A673 (cell line): ENCODE results near the gene TTC12. TPM values are rescaled to one million over a fixed set of nuclear protein-coding genes. Genes with fewer than 3 reads are reported as not detected.

Experiments used
- BruUV-seq: library from RNA; stranded (reverse); fragments of 400-500 nt; replicated peaks from 2 replicates; lab custom pipeline; 2021; lab: Mats Ljungman, UMichigan
- CTCF ChIA-PET: fragments of 300-600 bp; sonication (Branson Sonifier 250); formaldehyde crosslinking; loops from one replicate; lab custom pipeline; 2022; ENCODE audit warnings: antibody characterized with exemption; lab: Charles Lee
- POLR2A ChIA-PET: fragments of 300-600 bp; sonication (Branson Sonifier 250); formaldehyde crosslinking; loops from one replicate; lab custom pipeline; 2022; ENCODE audit warnings: antibody characterized with exemption; ENCODE audit not compliant: low non-redundant PET; lab: Charles Lee
- DNase-seq: peaks from one replicate; pipeline ENCODE4 v3.0.0-alpha.2; 2015; ENCODE audit warnings: low spot score
- H3K27ac ChIP-seq: fragments of 200-600 bp; sonication (generic); 2 replicates; pipeline ENCODE4 v1.5.1; 2016; ENCODE audit warnings: mixed run types, low read depth, mild to moderate bottlenecking, mixed read lengths, antibody characterized with exemption, low read length; ENCODE audit not compliant: poor library complexity, severe bottlenecking
- H3K27me3 ChIP-seq: fragments of 200-600 bp; sonication (generic); replicated peaks from 2 replicates; pipeline ENCODE4 v1.6.1; 2017; ENCODE audit warnings: mixed run types, low read depth, mild to moderate bottlenecking, mixed read lengths, antibody characterized with exemption, low read length; ENCODE audit not compliant: insufficient read depth, poor library complexity
- H3K36me3 ChIP-seq: fragments of 200-600 bp; sonication (generic); 2 replicates; pipeline ENCODE4 v1.6.1; 2016; ENCODE audit warnings: mixed run types, mild to moderate bottlenecking, mixed read lengths, antibody characterized with exemption, low read length; ENCODE audit not compliant: insufficient read depth, poor library complexity, severe bottlenecking
- H3K4me1 ChIP-seq: fragments of 200-600 bp; sonication (generic); 2 replicates; pipeline ENCODE4 v1.6.1; 2017; ENCODE audit warnings: mixed run types, mild to moderate bottlenecking, mixed read lengths, antibody characterized with exemption, low read length; ENCODE audit not compliant: insufficient read depth, poor library complexity, severe bottlenecking
- H3K4me3 ChIP-seq: fragments of 200-600 bp; sonication (generic); 2 replicates; pipeline ENCODE4 v1.5.1; 2016; ENCODE audit warnings: low read depth, mixed run types, mild to moderate bottlenecking, mixed read lengths, low read length; ENCODE audit not compliant: poor library complexity, severe bottlenecking
- H3K9me3 ChIP-seq: fragments of 200-600 bp; sonication (generic); 2 replicates; pipeline ENCODE4 v1.6.1; 2016; ENCODE audit warnings: mixed run types, low read depth, mild to moderate bottlenecking, mixed read lengths, antibody characterized with exemption, low read length; ENCODE audit not compliant: poor library complexity, severe bottlenecking
- CTCF ChIP-seq: fragments of 300-800, 200-600 bp; sonication (generic); conservative IDR thresholded peaks from 2 replicates; pipeline ENCODE4 v1.5.1; 2017; ENCODE audit warnings: low read depth, mild to moderate bottlenecking, antibody characterized with exemption, low read length, moderate library complexity, mixed read lengths
- EZH2 ChIP-seq: fragments of 200-600 bp; sonication (generic); IDR thresholded peaks from 2 replicates; pipeline ENCODE4 v1.6.1; 2017; ENCODE audit warnings: borderline replicate concordance, low read depth, mild to moderate bottlenecking, mixed read lengths, antibody characterized with exemption, low read length; ENCODE audit not compliant: poor library complexity, severe bottlenecking
- intact Hi-C: fragments of 100-400 bp; cut with micrococcal nuclease; formaldehyde crosslinking; loops from one replicate; pipeline ENCODE4 v1.10.0; 2022; ENCODE audit not compliant: unreplicated experiment
- total RNA-seq: library from RNA; stranded (reverse); gene quantifications from 2 replicates; pipeline ENCODE4 v1.2.3, GENCODE V29; 2021

TTC12 gene
- total RNA-seq, 1 experiment from 2014 or later, result not detected

- CTCF ChIA-PET, result no interaction called here
- Histone ChIP-seq H3K36me3 (no peaks in the 10 kb centered on the region), H3K4me3 (no peak overlapping the region), H3K27me3 (no peaks in the 10 kb centered on the region), H3K27ac (no peak overlapping the region), H3K4me1 (no peaks in the 10 kb centered on the region), H3K9me3 (no peaks in the 10 kb centered on the region)
- intact Hi-C loops, result no loop called here
- TF ChIP-seq EZH2, result no peak
- no peak for TF ChIP-seq CTCF
- POLR2A ChIA-PET, result no interaction called here
- DNase-seq, result no peak
- BruUV-seq, result no TSS peak
Measured at GRCh38 chr11:113276466-113276865, 37.9 kb upstream of the TTC12 start.

- Histone ChIP-seq H3K4me1 (no peaks in the 10 kb centered on the region), H3K36me3 (no peaks in the 10 kb centered on the region), H3K27ac (no peak overlapping the region), H3K27me3 (no peaks in the 10 kb centered on the region), H3K9me3 (no peaks in the 10 kb centered on the region), H3K4me3 (no peak overlapping the region)
- no peak for DNase-seq
- TF ChIP-seq CTCF, result no peak
- no peak for TF ChIP-seq EZH2
- CTCF ChIA-PET, result no interaction called here
- intact Hi-C loops, result no loop called here
- no TSS peak for BruUV-seq
- POLR2A ChIA-PET, result no interaction called here
Measured at GRCh38 chr11:113277907-113278306, 36.5 kb upstream of the TTC12 start.

- no peak for TF ChIP-seq CTCF
- no peak for TF ChIP-seq EZH2
- intact Hi-C loops, result no loop called here
- BruUV-seq, result no TSS peak
- Histone ChIP-seq H3K36me3 (no peaks in the 10 kb centered on the region), H3K9me3 (no peaks in the 10 kb centered on the region), H3K27ac (no peak overlapping the region), H3K27me3 (no peaks in the 10 kb centered on the region), H3K4me1 (no peaks in the 10 kb centered on the region), H3K4me3 (no peak overlapping the region)
- DNase-seq, result no peak
- ChIA-PET CTCF (no interaction called here), POLR2A (no interaction called here)
Measured at GRCh38 chr11:113278481-113278880, 35.9 kb upstream of the TTC12 start.
